Measurements from ENCODE around the gene PIEZO1. TPM values are rescaled to one million over a fixed set of nuclear protein-coding genes. Genes with fewer than 3 reads are reported as not detected.

The PIEZO1 gene
- total and polyA plus RNA-seq, 2 donors (not counting 1 experiment from before 2014, with no cell fraction given): 108 to 331 TPM

DNA sequence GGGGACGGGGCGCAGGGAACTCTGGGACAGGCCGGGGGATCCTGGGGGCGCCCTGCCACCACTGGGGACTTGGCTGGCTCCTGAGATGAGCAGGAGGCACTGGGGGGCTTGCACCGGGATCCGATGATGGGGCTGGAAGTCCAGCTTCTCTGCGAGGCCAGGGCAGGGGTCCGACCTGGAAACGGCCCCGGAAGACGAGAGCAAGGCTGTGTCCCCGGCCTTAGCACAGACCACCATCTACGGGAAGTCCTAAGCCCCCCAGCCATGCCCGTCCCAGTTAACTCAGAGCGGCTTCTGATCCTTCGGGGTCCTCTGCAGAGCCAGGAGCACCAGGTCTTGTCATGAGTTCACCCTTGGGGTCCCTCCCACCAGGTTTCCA, 19.1 kb upstream of the PIEZO1 start:
- Histone ChIP-seq H3K79me2 (ENCODE audit: control insufficient read depth, insufficient read depth, low read length) (peaks cover 4% of the 10 kb centered on the region), H2AFZ (ENCODE audit: insufficient read depth, low read depth, low read length, poor library complexity, severe bottlenecking) (no peak overlapping the region), H4K20me1 (ENCODE audit: control insufficient read depth, insufficient read depth, low read length, poor library complexity, severe bottlenecking) (peaks cover 24% of the 10 kb centered on the region), H3K4me1 (ENCODE audit: control insufficient read depth in 2 of 2, insufficient read depth in 2 of 2, low read length in 2 of 2) (peaks cover 26 to 40% of the 10 kb centered on the region in 2 donors), H3K36me3 (replicated peaks in 1 of 2; ENCODE audit: control extremely low read depth in 1 of 2, control insufficient read depth in 1 of 2, extremely low read depth in 1 of 2, insufficient read depth in 2 of 2, low read length in 1 of 2) (peaks cover 0 to 11% of the 10 kb centered on the region in 2 experiments), H3K27ac (ENCODE audit: low read length in 2 of 2) (no peak overlapping the region), H3K4me2 (replicated peaks; ENCODE audit: low read depth, low read length, poor library complexity, severe bottlenecking) (peak overlapping the region; percentile 88), H3K9ac (ENCODE audit: low read length) (no peak overlapping the region), H3K9me3 (ENCODE audit: control extremely low read depth in 1 of 3, control insufficient read depth in 2 of 3, insufficient read depth in 1 of 3, low read length in 2 of 3) (peaks cover 0 to 13% (median 0%) of the 10 kb centered on the region in 3 donors), H3K4me3 (ENCODE audit: control extremely low read depth in 1 of 5, extremely low read depth in 1 of 5, insufficient read depth in 1 of 5, low read depth in 2 of 5, low read length in 4 of 5) (peak overlapping the region in 1 of 5 experiments; percentile 18), H3K27me3 (replicated peaks in 1 of 4; ENCODE audit: control extremely low read depth in 1 of 4, control insufficient read depth in 3 of 4, insufficient read depth in 4 of 4, low read length in 3 of 4) (peaks cover 0 to 4% (median 0%) of the 10 kb centered on the region in 4 experiments)
- ATAC-seq (ENCODE audit: low read depth) (no peak), DNase-seq (peak; percentile 39)
- WGBS (ENCODE audit: insufficient coverage): 4% methylated on average over 16 of the region's 16 CpGs
- intact Hi-C loops (cut with micrococcal nuclease): no loop called here
- no peaks in the 10 kb centered on the region for H3K27me3 Mint-ChIP-seq
- POLR2A ChIA-PET: interaction anchor here (1.2 kb wide), 1 partner anchor 9 kb away, joined by 3 read pairs; no protein-coding TSS in a partner anchor
- H3K4me1 Mint-ChIP-seq: peaks cover 22% of the 10 kb centered on the region
- no peak overlapping the region for H3K27ac Mint-ChIP-seq
- H3K4me3 Mint-ChIP-seq: peak overlapping the region; percentile 60
- CTCF ChIA-PET: no interaction called here
- no peaks in the 10 kb centered on the region for H3K9me3 Mint-ChIP-seq (ENCODE audit: insufficient read depth)
- TF ChIP-seq EZH2 (IDR thresholded peaks at IDR 0.05; ENCODE audit: borderline replicate concordance, insufficient read depth, low read depth, low read length, poor library complexity, severe bottlenecking): no peak
- TF ChIP-seq, protein P1, sequence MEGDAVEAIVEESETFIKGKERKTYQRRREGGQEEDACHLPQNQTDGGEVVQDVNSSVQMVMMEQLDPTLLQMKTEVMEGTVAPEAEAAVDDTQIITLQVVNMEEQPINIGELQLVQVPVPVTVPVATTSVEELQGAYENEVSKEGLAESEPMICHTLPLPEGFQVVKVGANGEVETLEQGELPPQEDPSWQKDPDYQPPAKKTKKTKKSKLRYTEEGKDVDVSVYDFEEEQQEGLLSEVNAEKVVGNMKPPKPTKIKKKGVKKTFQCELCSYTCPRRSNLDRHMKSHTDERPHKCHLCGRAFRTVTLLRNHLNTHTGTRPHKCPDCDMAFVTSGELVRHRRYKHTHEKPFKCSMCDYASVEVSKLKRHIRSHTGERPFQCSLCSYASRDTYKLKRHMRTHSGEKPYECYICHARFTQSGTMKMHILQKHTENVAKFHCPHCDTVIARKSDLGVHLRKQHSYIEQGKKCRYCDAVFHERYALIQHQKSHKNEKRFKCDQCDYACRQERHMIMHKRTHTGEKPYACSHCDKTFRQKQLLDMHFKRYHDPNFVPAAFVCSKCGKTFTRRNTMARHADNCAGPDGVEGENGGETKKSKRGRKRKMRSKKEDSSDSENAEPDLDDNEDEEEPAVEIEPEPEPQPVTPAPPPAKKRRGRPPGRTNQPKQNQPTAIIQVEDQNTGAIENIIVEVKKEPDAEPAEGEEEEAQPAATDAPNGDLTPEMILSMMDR (IDR thresholded peaks at IDR 0.05): no peak

DNA sequence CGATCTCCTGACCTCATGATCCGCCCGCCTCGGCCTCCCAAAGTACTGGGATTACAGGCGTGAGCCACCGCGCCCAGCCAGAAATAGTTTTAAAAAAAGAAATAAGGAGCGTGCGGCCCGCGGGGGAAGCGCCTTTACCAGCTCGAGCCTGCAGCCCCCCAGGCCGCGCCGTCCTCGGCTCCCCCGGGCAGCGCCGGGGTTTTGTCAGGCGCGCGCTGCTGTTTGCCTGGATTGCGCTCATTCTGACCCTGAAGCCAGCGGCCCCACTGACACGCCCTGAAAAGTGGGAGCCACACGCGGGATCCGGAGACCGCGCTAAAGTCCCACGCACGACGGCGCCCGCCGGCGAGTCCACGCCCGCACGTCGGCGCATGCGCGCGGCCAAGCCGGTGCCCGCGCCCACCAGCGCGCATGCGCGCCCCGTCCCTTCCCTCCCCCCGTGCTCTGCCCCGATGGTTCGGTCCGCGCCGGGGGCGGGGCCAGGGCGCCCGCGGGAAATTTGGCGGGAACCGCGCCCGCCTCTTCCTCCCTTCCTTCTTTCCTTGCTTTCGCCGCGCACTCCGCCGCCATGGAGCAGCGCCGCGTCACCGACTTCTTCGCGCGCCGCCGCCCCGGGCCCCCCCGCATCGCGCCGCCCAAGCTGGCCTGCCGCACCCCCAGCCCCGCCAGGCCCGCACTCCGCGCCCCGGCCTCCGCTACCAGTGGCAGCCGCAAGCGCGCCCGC, 18.4 kb upstream of the PIEZO1 start, which contains the start of gene CDT1:
CDT1 (plus strand) TSS at position 526 of the 724 bp plus-strand sequence; CDS start at position 569, 43 bp downstream.
- Mint-ChIP-seq H3K27ac (peak within 1 kb of the TSS; percentile 87), H3K4me3 (peak within 1 kb of the TSS; percentile 86), H3K4me1 (peaks cover 21% of the 10 kb centered on the region), H3K27me3 (no peaks in the 10 kb centered on the region), H3K9me3 (ENCODE audit: insufficient read depth) (no peaks in the 10 kb centered on the region)
- Histone ChIP-seq H3K27ac (ENCODE audit: low read length in 2 of 2) (peak within 1 kb of the TSS; percentile 54 to 67), H3K36me3 (replicated peaks in 1 of 2; ENCODE audit: control extremely low read depth in 1 of 2, control insufficient read depth in 1 of 2, extremely low read depth in 1 of 2, insufficient read depth in 2 of 2, low read length in 1 of 2) (peaks cover 0 to 6% of the 10 kb centered on the region in 2 experiments), H4K20me1 (ENCODE audit: control insufficient read depth, insufficient read depth, low read length, poor library complexity, severe bottlenecking) (peaks cover 23% of the 10 kb centered on the region), H3K9ac (ENCODE audit: low read length) (peak within 1 kb of the TSS; percentile 75), H3K4me2 (replicated peaks; ENCODE audit: low read depth, low read length, poor library complexity, severe bottlenecking) (peak within 1 kb of the TSS; percentile 88), H2AFZ (ENCODE audit: insufficient read depth, low read depth, low read length, poor library complexity, severe bottlenecking) (peak within 1 kb of the TSS; percentile 69), H3K4me3 (ENCODE audit: control extremely low read depth in 1 of 5, extremely low read depth in 1 of 5, insufficient read depth in 1 of 5, low read depth in 2 of 5, low read length in 4 of 5) (peak within 1 kb of the TSS; percentile 52 to 81 (median 77)), H3K4me1 (ENCODE audit: control insufficient read depth in 2 of 2, insufficient read depth in 2 of 2, low read length in 2 of 2) (peaks cover 26 to 40% of the 10 kb centered on the region in 2 donors), H3K9me3 (ENCODE audit: control extremely low read depth in 1 of 3, control insufficient read depth in 2 of 3, insufficient read depth in 1 of 3, low read length in 2 of 3) (peaks cover 0 to 15% (median 0%) of the 10 kb centered on the region in 3 donors), H3K27me3 (replicated peaks in 1 of 4; ENCODE audit: control extremely low read depth in 1 of 4, control insufficient read depth in 3 of 4, insufficient read depth in 4 of 4, low read length in 3 of 4) (peaks cover 0 to 4% (median 0%) of the 10 kb centered on the region in 4 experiments), H3K79me2 (ENCODE audit: control insufficient read depth, insufficient read depth, low read length) (peaks cover 4% of the 10 kb centered on the region)
- ChIA-PET POLR2A (interaction anchor here (0.6 to 1.2 kb wide), 5 partner anchors 10 to 391 kb away, joined by 3 to 7 read pairs (median 3); no protein-coding TSS in a partner anchor), CTCF (interaction anchor here (0.9 to 1.3 kb wide), 5 partner anchors 9 to 170 kb away, joined by 3 to 10 read pairs (median 4); no protein-coding TSS in a partner anchor)
- peak; percentile 68 for ATAC-seq (ENCODE audit: low read depth)
- TF ChIP-seq EZH2 (IDR thresholded peaks at IDR 0.05; ENCODE audit: borderline replicate concordance, insufficient read depth, low read depth, low read length, poor library complexity, severe bottlenecking): no peak
- TF ChIP-seq, protein P1 (IDR thresholded peaks at IDR 0.05): no peak
- DNase-seq: peak; percentile 92
- WGBS (ENCODE audit: insufficient coverage): under 1% methylated on average over 95 of the region's 98 CpGs
- intact Hi-C loops (cut with micrococcal nuclease): loop anchor here (1.0 to 2.0 kb wide), 4 partner anchors 9 to 140 kb away; partner anchors contain the start of genes GALNS, MVD, PIEZO1 and TRAPPC2L

Measured in B cell (primary cell).